SK-N-SH treated with all-trans-retinoic acid at 6 μM for 48 hours (cell line): ENCODE results near the gene LCN9.

ENCODE experiments used
- ATAC-seq: fragments of 200-7000 bp; cut with Tn5 transposase; 3 replicates; pipeline ENCODE4 v1.9.1; 2020; ENCODE audit warnings: mild to moderate bottlenecking, moderate library complexity
- ARNTL ChIP-seq: fragments of 450-650 bp; formaldehyde crosslinking; IDR thresholded peaks from 2 replicates; pipeline ENCODE4 v1.5.0; 2020; ENCODE audit warnings: low read depth, mild to moderate bottlenecking, moderate library complexity, borderline replicate concordance
- BACH2 ChIP-seq: fragments of 250-450 bp; sonication (Bioruptor Pico); IDR thresholded peaks from 2 replicates; pipeline ENCODE4 v1.9.0; 2021; ENCODE audit warnings: mild to moderate bottlenecking, borderline replicate concordance
- CREB5 ChIP-seq: fragments of 250-450 bp; sonication (Bioruptor Pico); IDR thresholded peaks from 2 replicates; pipeline ENCODE4 v1.5.1; 2020; ENCODE audit warnings: low read depth, mild to moderate bottlenecking, moderate library complexity
- CSRNP3 ChIP-seq: fragments of 250-450 bp; sonication (Bioruptor Pico); IDR thresholded peaks from 2 replicates; pipeline ENCODE4 v1.5.1; 2021; ENCODE audit warnings: mild to moderate bottlenecking, moderate library complexity
- ESRRG ChIP-seq: fragments of 250-450 bp; sonication (Bioruptor Pico); IDR thresholded peaks from 2 replicates; pipeline ENCODE4 v1.6.1; 2021; ENCODE audit warnings: mild to moderate bottlenecking
- GLIS3 ChIP-seq: fragments of 250-450 bp; sonication (Bioruptor Pico); IDR thresholded peaks from 2 replicates; pipeline ENCODE4 v1.5.0; 2020; ENCODE audit warnings: mild to moderate bottlenecking, moderate library complexity
- ISL1 ChIP-seq: fragments of 250-450 bp; sonication (Bioruptor Pico); IDR thresholded peaks from 2 replicates; pipeline ENCODE4 v2.1.2; 2022; ENCODE audit warnings: mild to moderate bottlenecking, moderate library complexity
- OSR1 ChIP-seq: fragments of 250-450 bp; sonication (Bioruptor Pico); IDR thresholded peaks from 2 replicates; pipeline ENCODE4 v1.8.0; 2022; ENCODE audit warnings: moderate library complexity, mild to moderate bottlenecking, inconsistent platforms
- PATZ1 ChIP-seq: fragments of 250-450 bp; sonication (Bioruptor Pico); IDR thresholded peaks from 2 replicates; pipeline ENCODE4 v1.8.0; 2020; ENCODE audit warnings: mild to moderate bottlenecking, moderate library complexity, borderline replicate concordance
- PPARA ChIP-seq: fragments of 250-450 bp; sonication (Bioruptor Pico); IDR thresholded peaks from 2 replicates; pipeline ENCODE4 v1.5.0; 2020; ENCODE audit warnings: mild to moderate bottlenecking, borderline replicate concordance
- RARB ChIP-seq: fragments of 250-450 bp; sonication (Bioruptor Pico); IDR thresholded peaks from 2 replicates; pipeline ENCODE4 v1.8.0; 2021; ENCODE audit warnings: mild to moderate bottlenecking, moderate library complexity
- SNAI2 ChIP-seq: fragments of 250-450 bp; sonication (Bioruptor Pico); IDR thresholded peaks from 2 replicates; pipeline ENCODE4 v1.5.0; 2020; ENCODE audit warnings: mild to moderate bottlenecking, moderate library complexity
- TCF4 ChIP-seq: fragments of 250-450 bp; sonication (Bioruptor Pico); IDR thresholded peaks from 2 replicates; pipeline ENCODE4 v1.8.0; 2021; ENCODE audit warnings: mild to moderate bottlenecking, moderate library complexity, borderline replicate concordance
- TOX ChIP-seq: fragments of 250-450 bp; sonication (Bioruptor Pico); IDR thresholded peaks from 2 replicates; pipeline ENCODE4 v1.8.0; 2021; ENCODE audit warnings: mild to moderate bottlenecking, moderate library complexity, borderline replicate concordance
- ZC3H10 ChIP-seq: fragments of 250-450 bp; sonication (Bioruptor Pico); IDR thresholded peaks from 2 replicates; pipeline ENCODE4 v1.5.1; 2021; ENCODE audit warnings: mild to moderate bottlenecking, moderate library complexity
- ZFP3 ChIP-seq: fragments of 250-450 bp; sonication (Bioruptor Pico); IDR thresholded peaks from 2 replicates; pipeline ENCODE4 v1.5.0; 2020; ENCODE audit warnings: mild to moderate bottlenecking, moderate library complexity
- ZFP30 ChIP-seq: fragments of 450-650 bp; formaldehyde crosslinking; IDR thresholded peaks from 2 replicates; pipeline ENCODE4 v1.5.0; 2022; ENCODE audit warnings: mild to moderate bottlenecking, moderate library complexity
- ZNF565 ChIP-seq: fragments of 450-650 bp; formaldehyde crosslinking; conservative IDR thresholded peaks from 2 replicates; pipeline ENCODE4 v1.5.0; 2020; ENCODE audit warnings: low read depth, mild to moderate bottlenecking, moderate library complexity
- ZNF70 ChIP-seq: fragments of 450-650 bp; formaldehyde crosslinking; IDR thresholded peaks from 2 replicates; pipeline ENCODE4 v1.5.0; 2020; ENCODE audit warnings: mild to moderate bottlenecking, moderate library complexity
- ZNF8 ChIP-seq: fragments of 450-650 bp; formaldehyde crosslinking; IDR thresholded peaks from 2 replicates; pipeline ENCODE4 v1.5.0; 2020; ENCODE audit warnings: mild to moderate bottlenecking, moderate library complexity
- TF ChIP-seq, protein P1 (sequence below): fragments of 250-450 bp; sonication (Bioruptor Pico); IDR thresholded peaks from 2 replicates; pipeline ENCODE4 v1.5.0; 2020; ENCODE audit warnings: mild to moderate bottlenecking, moderate library complexity

Gene LCN9

GRCh38 chr9:135712613-135713295 lies 49.6 kb downstream of the LCN9 start:
- no peak for TF ChIP-seq ZC3H10
- no peak for ATAC-seq

GRCh38 chr9:135714242-135715055 lies 51.3 kb downstream of the LCN9 start:
- no peak for ATAC-seq
- TF ChIP-seq SNAI2 (no peak), TOX (no peak), CREB5 (CRISPR knock-in tag) (no peak), ZNF70 (CRISPR knock-in tag) (no peak), ZNF8 (no peak), ZC3H10 (no peak), PPARA (no peak), BACH2 (no peak), ZFP30 (CRISPR knock-in tag) (no peak), ESRRG (no peak), GLIS3 (CRISPR knock-in tag) (no peak), ZNF565 (CRISPR knock-in tag) (no peak), ISL1 (CRISPR knock-in tag) (no peak), CSRNP3 (no peak), PATZ1 (CRISPR knock-in tag) (no peak), ZFP3 (no peak), TCF4 (CRISPR knock-in tag) (no peak), OSR1 (no peak), RARB (CRISPR knock-in tag) (no peak), ARNTL (no peak)

DNA sequence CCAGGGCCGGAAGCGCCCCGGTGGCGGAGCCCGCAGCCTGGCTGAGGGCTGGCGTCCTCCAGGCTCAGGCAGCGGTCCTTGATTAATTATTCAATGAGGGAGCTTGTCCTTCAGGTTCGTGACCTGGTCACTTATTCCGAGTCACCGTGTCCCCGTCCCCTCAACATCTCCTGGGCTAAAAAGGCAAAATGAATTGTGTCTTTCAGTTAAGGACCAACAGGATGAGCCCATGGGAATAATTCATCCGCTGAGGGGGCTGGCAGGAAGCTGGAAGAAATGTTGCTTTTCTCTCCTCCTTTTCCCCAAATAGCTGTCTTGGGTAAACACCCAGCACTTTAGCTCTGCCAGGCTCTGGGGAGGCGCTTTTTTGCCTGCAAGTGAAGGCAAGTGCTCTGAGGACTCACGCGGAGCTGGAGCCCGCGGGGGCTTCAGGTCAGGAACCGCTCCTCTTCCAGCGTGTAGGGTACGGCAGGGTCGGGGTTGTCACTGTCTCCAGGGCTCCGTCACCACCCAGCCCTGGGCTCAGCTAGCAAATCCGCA lies 52.0 kb downstream of the LCN9 start:
- no peak for ATAC-seq
- TF ChIP-seq ARNTL, result no peak
- TF ChIP-seq ZNF70 (CRISPR knock-in tag), result no peak
- TF ChIP-seq PPARA, result no peak
- TF ChIP-seq, protein P1, sequence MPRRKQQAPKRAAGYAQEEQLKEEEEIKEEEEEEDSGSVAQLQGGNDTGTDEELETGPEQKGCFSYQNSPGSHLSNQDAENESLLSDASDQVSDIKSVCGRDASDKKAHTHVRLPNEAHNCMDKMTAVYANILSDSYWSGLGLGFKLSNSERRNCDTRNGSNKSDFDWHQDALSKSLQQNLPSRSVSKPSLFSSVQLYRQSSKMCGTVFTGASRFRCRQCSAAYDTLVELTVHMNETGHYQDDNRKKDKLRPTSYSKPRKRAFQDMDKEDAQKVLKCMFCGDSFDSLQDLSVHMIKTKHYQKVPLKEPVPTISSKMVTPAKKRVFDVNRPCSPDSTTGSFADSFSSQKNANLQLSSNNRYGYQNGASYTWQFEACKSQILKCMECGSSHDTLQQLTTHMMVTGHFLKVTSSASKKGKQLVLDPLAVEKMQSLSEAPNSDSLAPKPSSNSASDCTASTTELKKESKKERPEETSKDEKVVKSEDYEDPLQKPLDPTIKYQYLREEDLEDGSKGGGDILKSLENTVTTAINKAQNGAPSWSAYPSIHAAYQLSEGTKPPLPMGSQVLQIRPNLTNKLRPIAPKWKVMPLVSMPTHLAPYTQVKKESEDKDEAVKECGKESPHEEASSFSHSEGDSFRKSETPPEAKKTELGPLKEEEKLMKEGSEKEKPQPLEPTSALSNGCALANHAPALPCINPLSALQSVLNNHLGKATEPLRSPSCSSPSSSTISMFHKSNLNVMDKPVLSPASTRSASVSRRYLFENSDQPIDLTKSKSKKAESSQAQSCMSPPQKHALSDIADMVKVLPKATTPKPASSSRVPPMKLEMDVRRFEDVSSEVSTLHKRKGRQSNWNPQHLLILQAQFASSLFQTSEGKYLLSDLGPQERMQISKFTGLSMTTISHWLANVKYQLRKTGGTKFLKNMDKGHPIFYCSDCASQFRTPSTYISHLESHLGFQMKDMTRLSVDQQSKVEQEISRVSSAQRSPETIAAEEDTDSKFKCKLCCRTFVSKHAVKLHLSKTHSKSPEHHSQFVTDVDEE (CRISPR knock-in tag), result no peak

DNA sequence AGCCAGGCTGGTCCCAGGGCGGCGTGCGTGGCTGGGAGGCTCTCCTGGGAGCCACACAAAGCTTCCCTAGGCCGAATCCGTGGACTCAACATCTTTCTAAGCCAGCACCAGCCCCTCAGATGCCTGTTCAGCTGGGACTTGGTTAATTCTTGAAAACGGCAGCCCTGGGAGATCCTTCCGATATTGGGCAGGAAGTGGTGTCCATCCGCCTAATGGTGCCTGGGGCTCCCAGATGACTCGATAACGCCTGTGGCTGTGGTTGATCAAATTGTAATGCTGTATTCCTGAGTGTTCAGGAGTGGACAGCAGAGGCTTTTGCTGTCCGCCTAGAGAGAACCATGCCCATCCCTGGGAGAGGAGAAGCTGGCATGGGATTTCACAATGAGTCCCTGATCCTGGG lies 52.9 kb downstream of the LCN9 start:
- no peak for ATAC-seq
- no peak for TF ChIP-seq ESRRG
- no peak for TF ChIP-seq TCF4 (CRISPR knock-in tag)
- no peak for TF ChIP-seq PPARA
- no peak for TF ChIP-seq TOX
